ENCODE data around the gene ME1. TPM values are rescaled to one million over a fixed set of nuclear protein-coding genes. Genes with fewer than 3 reads are reported as not detected.

ME1 gene
- total and polyA plus RNA-seq, 7 experiments from 2014 or later: 0.19 to 0.49 (median 0.29) TPM; not detected in 3

GRCh38 chr6:83220121-83220520 is 210.7 kb downstream of the ME1 start:
- Histone ChIP-seq H3K27me3 (ENCODE audit: control insufficient read depth in 2 of 2, insufficient read depth in 2 of 2, low read length in 2 of 2) (no peaks in the 10 kb centered on the region), H3K36me3 (ENCODE audit: control insufficient read depth in 2 of 3, insufficient read depth in 3 of 3, low read length in 3 of 3) (no peaks in the 10 kb centered on the region), H3K9me3 (ENCODE audit: control insufficient read depth in 2 of 3, low read length in 3 of 3) (no peaks in the 10 kb centered on the region), H3K4me1 (ENCODE audit: control insufficient read depth in 2 of 2, insufficient read depth in 2 of 2, low read length in 2 of 2) (no peaks in the 10 kb centered on the region), H3K27ac (ENCODE audit: low read depth, low read length) (no peak overlapping the region), H3K4me3 (ENCODE audit: low read length) (no peak overlapping the region)
- intact Hi-C loops (cut with micrococcal nuclease): no loop called here
- ATAC-seq: no peak
- Mint-ChIP-seq H3K27me3 (peaks cover 0 to 6% (median 0%) of the 10 kb centered on the region in 5 donors), H3K4me3 (no peak overlapping the region), H3K27ac (no peak overlapping the region), H3K4me1 (no peaks in the 10 kb centered on the region), H3K9me3 (no peaks in the 10 kb centered on the region), H3K36me3 (no peaks in the 10 kb centered on the region)
- ChIA-PET POLR2A (no interaction called here), CTCF (interaction anchor here (0.7 to 1.8 kb wide), 2 partner anchors 152 to 155 kb away, joined by 4 to 5 read pairs; partner anchors contain the start of gene DOP1A)
- DNase-seq: no peak

GRCh38 chr6:83218646-83219045 is 212.2 kb downstream of the ME1 start:
- H3K27me3 ChIP-seq (ENCODE audit: control insufficient read depth in 2 of 2, insufficient read depth in 2 of 2, low read length in 2 of 2): no peaks in the 10 kb centered on the region
- intact Hi-C loops (cut with micrococcal nuclease): loop anchor here in 1 of 2 donors (5.0 kb wide), 1 partner anchor 946 kb away; no protein-coding TSS in a partner anchor
- DNase-seq (no peak), ATAC-seq (no peak)
- no peak overlapping the region for H3K4me3 Mint-ChIP-seq
- H3K27ac ChIP-seq (ENCODE audit: low read depth, low read length): no peak overlapping the region
- peaks cover 0 to 13% (median 0%) of the 10 kb centered on the region in 5 donors for H3K27me3 Mint-ChIP-seq
- no peaks in the 10 kb centered on the region for H3K4me1 Mint-ChIP-seq
- no peaks in the 10 kb centered on the region for H3K36me3 Mint-ChIP-seq
- no peaks in the 10 kb centered on the region for H3K36me3 ChIP-seq (ENCODE audit: control insufficient read depth in 2 of 3, insufficient read depth in 3 of 3, low read length in 3 of 3)
- H3K27ac Mint-ChIP-seq: no peak overlapping the region
- no peaks in the 10 kb centered on the region for H3K9me3 ChIP-seq (ENCODE audit: control insufficient read depth in 2 of 3, low read length in 3 of 3)
- H3K4me1 ChIP-seq (ENCODE audit: control insufficient read depth in 2 of 2, insufficient read depth in 2 of 2, low read length in 2 of 2): no peaks in the 10 kb centered on the region
- CTCF ChIA-PET: interaction anchor here (0.6 to 1.8 kb wide), 2 partner anchors 151 to 1010 kb away, joined by 3 to 5 read pairs; partner anchors contain the start of gene DOP1A
- peaks cover 0 to 2% (median 0%) of the 10 kb centered on the region in 11 donors for H3K9me3 Mint-ChIP-seq
- POLR2A ChIA-PET: no interaction called here
- H3K4me3 ChIP-seq (ENCODE audit: low read length): no peak overlapping the region

- intact Hi-C loops (cut with micrococcal nuclease): loop anchor here in 1 of 2 donors (5.0 kb wide), 1 partner anchor 945 kb away; no protein-coding TSS in a partner anchor
- no peaks in the 10 kb centered on the region for H3K36me3 Mint-ChIP-seq
- Histone ChIP-seq H3K36me3 (ENCODE audit: control insufficient read depth in 2 of 3, insufficient read depth in 3 of 3, low read length in 3 of 3) (no peaks in the 10 kb centered on the region), H3K27ac (ENCODE audit: low read depth, low read length) (no peak overlapping the region), H3K4me1 (ENCODE audit: control insufficient read depth in 2 of 2, insufficient read depth in 2 of 2, low read length in 2 of 2) (no peaks in the 10 kb centered on the region), H3K27me3 (ENCODE audit: control insufficient read depth in 2 of 2, insufficient read depth in 2 of 2, low read length in 2 of 2) (no peaks in the 10 kb centered on the region), H3K4me3 (ENCODE audit: low read length) (no peak overlapping the region), H3K9me3 (ENCODE audit: control insufficient read depth in 2 of 3, low read length in 3 of 3) (no peaks in the 10 kb centered on the region)
- no peak overlapping the region for H3K4me3 Mint-ChIP-seq
- no peaks in the 10 kb centered on the region for H3K4me1 Mint-ChIP-seq
- ATAC-seq (no peak), DNase-seq (no peak)
- peaks cover 0 to 2% (median 0%) of the 10 kb centered on the region in 11 donors for H3K9me3 Mint-ChIP-seq
- peaks cover 0 to 22% (median 4%) of the 10 kb centered on the region in 5 donors for H3K27me3 Mint-ChIP-seq
- POLR2A ChIA-PET: interaction anchor here (0.5 kb wide), 1 partner anchor 25 kb away, joined by 3 read pairs; no protein-coding TSS in a partner anchor
- CTCF ChIA-PET: interaction anchor here (0.6 to 4.4 kb wide), 6 partner anchors 12 to 150 kb away, joined by 3 to 36 read pairs (median 3); partner anchors contain the start of genes DOP1A and UBE3D
- no peak overlapping the region for H3K27ac Mint-ChIP-seq
Measured at GRCh38 chr6:83216806-83217205, 214.0 kb downstream of the ME1 start.

- Mint-ChIP-seq H3K9me3 (peaks cover 0 to 2% (median 0%) of the 10 kb centered on the region in 11 donors), H3K27ac (no peak overlapping the region), H3K4me1 (no peaks in the 10 kb centered on the region), H3K4me3 (no peak overlapping the region), H3K36me3 (no peaks in the 10 kb centered on the region), H3K27me3 (peaks cover 8 to 29% (median 12%) of the 10 kb centered on the region in 5 donors)
- no peak overlapping the region for H3K27ac ChIP-seq (ENCODE audit: low read depth, low read length)
- ChIA-PET POLR2A (interaction anchor here (0.6 to 1.7 kb wide), 3 partner anchors 21 to 148 kb away, joined by 3 to 4 read pairs (median 4); partner anchors contain the start of gene DOP1A), CTCF (interaction anchor here (0.9 to 4.4 kb wide), 9 partner anchors 9 to 149 kb away, joined by 3 to 36 read pairs (median 3); partner anchors contain the start of genes DOP1A and UBE3D)
- H3K9me3 ChIP-seq (ENCODE audit: control insufficient read depth in 2 of 3, low read length in 3 of 3): no peaks in the 10 kb centered on the region
- no peak overlapping the region for H3K4me3 ChIP-seq (ENCODE audit: low read length)
- intact Hi-C loops (cut with micrococcal nuclease): loop anchor here (1.0 to 5.0 kb wide), 6 partner anchors 22 to 945 kb away; partner anchors contain the start of genes DOP1A (in 2 of the 2), PGM3 (in 2 of the 2) and RWDD2A (in 2 of the 2)
- ATAC-seq: peak; percentile 98
- no peaks in the 10 kb centered on the region for H3K27me3 ChIP-seq (ENCODE audit: control insufficient read depth in 2 of 2, insufficient read depth in 2 of 2, low read length in 2 of 2)
- no peaks in the 10 kb centered on the region for H3K4me1 ChIP-seq (ENCODE audit: control insufficient read depth in 2 of 2, insufficient read depth in 2 of 2, low read length in 2 of 2)
- H3K36me3 ChIP-seq (ENCODE audit: control insufficient read depth in 2 of 3, insufficient read depth in 3 of 3, low read length in 3 of 3): no peaks in the 10 kb centered on the region
- DNase-seq: peak; percentile 8 to 56 (median 38)
Measured at GRCh38 chr6:83215131-83216047, 215.5 kb downstream of the ME1 start.

DNA sequence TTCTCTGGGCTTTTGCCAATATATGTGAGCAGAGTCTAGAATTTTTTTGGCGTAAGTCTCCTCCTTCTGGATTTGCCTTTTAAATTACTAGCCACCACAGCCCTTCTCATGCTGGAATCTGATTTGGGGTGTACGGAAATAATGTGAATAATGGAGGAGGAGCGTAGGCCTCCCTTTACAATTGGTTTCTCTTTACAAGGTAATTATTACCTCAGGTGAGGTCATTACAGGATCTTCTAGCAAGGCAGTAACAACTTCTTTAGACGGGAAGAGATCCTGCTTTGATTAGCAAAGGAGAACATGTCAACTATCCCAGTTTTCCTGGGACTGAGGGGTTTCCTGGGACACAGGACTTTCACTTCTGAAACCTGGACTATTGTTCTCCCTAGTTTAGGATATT is 228.8 kb downstream of the ME1 start:
- intact Hi-C loops (cut with micrococcal nuclease): no loop called here

GRCh38 chr6:83199863-83200225 is 231.0 kb downstream of the ME1 start:
- H3K9me3 ChIP-seq (ENCODE audit: control insufficient read depth in 2 of 3, low read length in 3 of 3): no peaks in the 10 kb centered on the region
- no peaks in the 10 kb centered on the region for H3K4me1 ChIP-seq (ENCODE audit: control insufficient read depth in 2 of 2, insufficient read depth in 2 of 2, low read length in 2 of 2)
- no peaks in the 10 kb centered on the region for H3K9me3 Mint-ChIP-seq
- H3K27ac Mint-ChIP-seq: no peak overlapping the region
- POLR2A ChIA-PET: no interaction called here
- H3K27me3 ChIP-seq (ENCODE audit: control insufficient read depth in 2 of 2, insufficient read depth in 2 of 2, low read length in 2 of 2): no peaks in the 10 kb centered on the region
- H3K27me3 Mint-ChIP-seq: no peaks in the 10 kb centered on the region
- H3K36me3 Mint-ChIP-seq: peaks cover 0 to 11% (median 1%) of the 10 kb centered on the region in 5 donors
- H3K27ac ChIP-seq (ENCODE audit: low read depth, low read length): no peak overlapping the region
- intact Hi-C loops (cut with micrococcal nuclease): loop anchor here in 1 of 2 donors (10.0 kb wide), 1 partner anchor 1025 kb away; the partner anchor contains the start of gene CEP162
- CTCF ChIA-PET: interaction anchor here (1.4 kb wide), 1 partner anchor 10 kb away, joined by 3 read pairs; no protein-coding TSS in a partner anchor
- no peak for ATAC-seq
- peaks cover 0 to 14% (median 9%) of the 10 kb centered on the region in 7 donors for H3K4me1 Mint-ChIP-seq
- no peaks in the 10 kb centered on the region for H3K36me3 ChIP-seq (ENCODE audit: control insufficient read depth in 2 of 3, insufficient read depth in 3 of 3, low read length in 3 of 3)
- H3K4me3 ChIP-seq (ENCODE audit: low read length): no peak overlapping the region
- no peak overlapping the region for H3K4me3 Mint-ChIP-seq
- DNase-seq: no peak

More for the DNA sequence above, 228.8 kb downstream of the ME1 start:
- no peaks in the 10 kb centered on the region for H3K9me3 ChIP-seq (ENCODE audit: control insufficient read depth in 2 of 3, low read length in 3 of 3)
- ATAC-seq: no peak
- no peaks in the 10 kb centered on the region for H3K27me3 ChIP-seq (ENCODE audit: control insufficient read depth in 2 of 2, insufficient read depth in 2 of 2, low read length in 2 of 2)
- ChIA-PET CTCF (no interaction called here), POLR2A (no interaction called here)
- H3K9me3 Mint-ChIP-seq: no peaks in the 10 kb centered on the region
- no peaks in the 10 kb centered on the region for H3K4me1 ChIP-seq (ENCODE audit: control insufficient read depth in 2 of 2, insufficient read depth in 2 of 2, low read length in 2 of 2)
- H3K36me3 ChIP-seq (ENCODE audit: control insufficient read depth in 2 of 3, insufficient read depth in 3 of 3, low read length in 3 of 3): no peaks in the 10 kb centered on the region
- DNase-seq: no peak
- H3K27me3 Mint-ChIP-seq: peaks cover 6 to 10% (median 9%) of the 10 kb centered on the region in 5 donors
- H3K4me3 ChIP-seq (ENCODE audit: low read length): no peak overlapping the region
- H3K27ac ChIP-seq (ENCODE audit: low read depth, low read length): no peak overlapping the region
- no peak overlapping the region for H3K27ac Mint-ChIP-seq
- H3K36me3 Mint-ChIP-seq: peaks cover 0 to 7% (median 0%) of the 10 kb centered on the region in 5 donors
- H3K4me1 Mint-ChIP-seq: no peaks in the 10 kb centered on the region
- H3K4me3 Mint-ChIP-seq: no peak overlapping the region

Measured in naive thymus-derived CD4-positive, alpha-beta T cell (primary cell).